Activated T-helper 17 cell treated with anti-CD3 and anti-CD28 coated beads, Interleukin-2, amount 50 U/mL, for 72 hours (primary cell): Measurements from ENCODE around the gene SMTNL2. TPM values are rescaled to one million over a fixed set of nuclear protein-coding genes. Genes with fewer than 3 reads are reported as not detected.

Experiments used
- ATAC-seq: fragments of 150-1000 bp; cut with Tn5 transposase; replicated peaks from 2 replicates; pipeline ENCODE4 v1.10.0; 2021; ENCODE audit warnings: mild to moderate bottlenecking, moderate library complexity
- H3K27ac Mint-ChIP-seq: one replicate; pipeline ENCODE4 v1.8.0; 2022; ENCODE audit warnings: mixed read lengths
- H3K27me3 Mint-ChIP-seq: one replicate; pipeline ENCODE4 v1.8.0; 2022; ENCODE audit warnings: mixed read lengths
- H3K36me3 Mint-ChIP-seq: one replicate; pipeline ENCODE4 v1.8.0; 2022; ENCODE audit warnings: low read depth, mild to moderate bottlenecking, mixed read lengths
- H3K4me1 Mint-ChIP-seq: one replicate; pipeline ENCODE4 v1.8.0; 2022; ENCODE audit warnings: mixed read lengths
- H3K4me3 Mint-ChIP-seq: one replicate; pipeline ENCODE4 v1.8.0; 2022; ENCODE audit warnings: mild to moderate bottlenecking, mixed read lengths
- H3K9me3 Mint-ChIP-seq: one replicate; pipeline ENCODE4 v1.8.0; 2022; ENCODE audit warnings: mixed read lengths
- total RNA-seq, 2 donors: library from RNA; stranded (reverse); gene quantifications; one replicate each; pipeline ENCODE4 v1.2.3, GENCODE V29; 2022

SMTNL2 gene
- total RNA-seq, 2 donors from 2014 or later = not detected

- H3K9me3 Mint-ChIP-seq = no peaks in the 10 kb centered on the region
- H3K4me3 Mint-ChIP-seq = no peak overlapping the region
- H3K4me1 Mint-ChIP-seq = peaks cover 16% of the 10 kb centered on the region
- H3K27ac Mint-ChIP-seq = no peak overlapping the region
- peaks cover 72% of the 10 kb centered on the region for H3K36me3 Mint-ChIP-seq
- H3K27me3 Mint-ChIP-seq = no peaks in the 10 kb centered on the region
- ATAC-seq = no peak
Observed at GRCh38 chr17:4551796-4552525, 32.4 kb upstream of the SMTNL2 start.

DNA sequence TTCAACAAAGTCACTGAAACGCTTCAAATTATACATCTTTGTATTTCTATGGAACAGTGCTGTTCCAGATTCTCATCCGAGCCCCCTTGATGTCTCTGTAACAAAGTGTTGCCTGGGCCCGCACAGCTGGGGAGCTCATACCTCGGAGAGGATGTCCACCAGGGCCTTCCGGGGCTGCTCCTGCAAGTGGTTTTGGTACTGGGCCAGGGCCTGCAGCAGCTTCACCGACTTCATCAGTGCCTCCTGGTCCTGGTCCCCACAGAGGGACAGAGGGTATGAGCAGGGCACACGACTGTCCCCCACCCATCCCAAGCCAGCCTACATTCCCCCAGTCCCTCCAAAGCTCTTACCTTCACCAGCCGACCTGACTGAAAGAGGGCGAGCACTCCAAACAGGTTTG, 30.7 kb upstream of the SMTNL2 start:
- Mint-ChIP-seq H3K4me3 (peak overlapping the region; percentile 92), H3K4me1 (peaks cover 16% of the 10 kb centered on the region), H3K27me3 (no peaks in the 10 kb centered on the region), H3K9me3 (no peaks in the 10 kb centered on the region), H3K27ac (no peak overlapping the region), H3K36me3 (peaks cover 67% of the 10 kb centered on the region)
- ATAC-seq = no peak

- Mint-ChIP-seq H3K4me1 (peaks cover 16% of the 10 kb centered on the region), H3K36me3 (peaks cover 60% of the 10 kb centered on the region), H3K4me3 (peak overlapping the region; percentile 92), H3K9me3 (no peaks in the 10 kb centered on the region), H3K27me3 (no peaks in the 10 kb centered on the region), H3K27ac (peak overlapping the region; percentile 96)
- ATAC-seq = no peak
Observed at GRCh38 chr17:4554441-4554996, 29.8 kb upstream of the SMTNL2 start.

DNA sequence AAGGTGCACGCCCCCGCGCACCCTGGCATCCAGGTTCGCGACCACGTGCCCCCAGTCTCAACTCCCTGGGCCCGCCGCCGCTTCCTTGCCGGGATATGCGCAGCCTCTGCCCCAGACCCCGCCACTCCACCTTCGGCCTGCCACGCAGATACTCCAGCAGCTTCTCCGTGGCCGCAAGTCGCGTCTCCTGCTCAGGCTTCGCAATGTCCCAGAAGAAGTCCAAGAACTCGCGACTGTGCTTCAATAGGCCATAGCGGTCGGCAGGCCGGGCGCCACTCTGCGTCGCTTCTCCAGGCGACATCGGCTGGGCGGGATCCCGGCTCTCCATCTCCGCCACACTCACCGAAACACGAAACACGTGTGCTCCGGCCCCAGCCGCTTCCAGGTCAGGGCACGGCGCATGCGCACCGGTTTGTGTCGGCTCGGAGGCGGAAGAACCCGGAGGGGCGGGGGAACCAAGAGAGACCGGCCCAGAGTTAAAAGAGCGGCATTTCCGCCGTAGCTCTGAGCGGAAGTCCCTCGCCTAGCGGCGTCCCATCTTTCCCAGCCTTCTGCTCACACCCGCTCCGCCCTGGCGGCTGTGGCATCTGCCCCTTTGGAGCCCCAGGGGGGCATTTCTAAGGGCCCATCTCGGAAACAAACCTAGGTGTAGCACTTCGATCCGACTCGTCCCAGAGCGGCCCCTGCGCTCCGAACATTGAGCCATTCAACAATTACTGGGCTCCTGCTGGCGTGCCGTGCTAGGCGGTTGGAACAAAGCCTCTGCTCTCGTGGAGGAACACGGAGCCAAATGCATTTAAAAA, 29.1 kb upstream of the SMTNL2 start, which contains the start of gene MYBBP1A:
TSS of gene MYBBP1A (minus strand) at position 388 of the 803 bp plus-strand sequence. CDS start at position 328, 60 bp downstream.
- H3K36me3 Mint-ChIP-seq = peaks cover 53% of the 10 kb centered on the region
- no peaks in the 10 kb centered on the region for H3K27me3 Mint-ChIP-seq
- H3K9me3 Mint-ChIP-seq = no peaks in the 10 kb centered on the region
- peak; percentile 96 for ATAC-seq
- H3K4me1 Mint-ChIP-seq = peaks cover 16% of the 10 kb centered on the region
- peak within 1 kb of the TSS; percentile 96 for H3K27ac Mint-ChIP-seq
- peak within 1 kb of the TSS; percentile 92 for H3K4me3 Mint-ChIP-seq

GRCh38 chr17:4555873-4556759, 28.2 kb upstream of the SMTNL2 start:
- H3K9me3 Mint-ChIP-seq = no peaks in the 10 kb centered on the region
- peaks cover 16% of the 10 kb centered on the region for H3K4me1 Mint-ChIP-seq
- H3K4me3 Mint-ChIP-seq = peak overlapping the region; percentile 92
- H3K27ac Mint-ChIP-seq = peak overlapping the region; percentile 96
- no peak for ATAC-seq
- peaks cover 44% of the 10 kb centered on the region for H3K36me3 Mint-ChIP-seq
- H3K27me3 Mint-ChIP-seq = no peaks in the 10 kb centered on the region

- peak overlapping the region; percentile 96 for H3K27ac Mint-ChIP-seq
- H3K9me3 Mint-ChIP-seq = no peaks in the 10 kb centered on the region
- no peak for ATAC-seq
- H3K4me1 Mint-ChIP-seq = peaks cover 18% of the 10 kb centered on the region
- H3K4me3 Mint-ChIP-seq = no peak overlapping the region
- no peaks in the 10 kb centered on the region for H3K27me3 Mint-ChIP-seq
- H3K36me3 Mint-ChIP-seq = peaks cover 35% of the 10 kb centered on the region
Observed at GRCh38 chr17:4556996-4557395, 27.3 kb upstream of the SMTNL2 start.

GRCh38 chr17:4557626-4558346, 26.5 kb upstream of the SMTNL2 start:
- peaks cover 26% of the 10 kb centered on the region for H3K4me1 Mint-ChIP-seq

GRCh38 chr17:4558347-4558971, 25.9 kb upstream of the SMTNL2 start:
- H3K36me3 Mint-ChIP-seq = peaks cover 20% of the 10 kb centered on the region
- H3K27me3 Mint-ChIP-seq = no peaks in the 10 kb centered on the region
- H3K4me1 Mint-ChIP-seq = peaks cover 32% of the 10 kb centered on the region
- no peak overlapping the region for H3K4me3 Mint-ChIP-seq
- no peak overlapping the region for H3K27ac Mint-ChIP-seq
- no peaks in the 10 kb centered on the region for H3K9me3 Mint-ChIP-seq
- no peak for ATAC-seq

More at GRCh38 chr17:4557626-4558346, 26.5 kb upstream of the SMTNL2 start:
- peaks cover 27% of the 10 kb centered on the region for H3K36me3 Mint-ChIP-seq
- no peaks in the 10 kb centered on the region for H3K27me3 Mint-ChIP-seq
- peak overlapping the region; percentile 36 for H3K27ac Mint-ChIP-seq
- H3K4me3 Mint-ChIP-seq = no peak overlapping the region
- H3K9me3 Mint-ChIP-seq = no peaks in the 10 kb centered on the region
- ATAC-seq = no peak

DNA sequence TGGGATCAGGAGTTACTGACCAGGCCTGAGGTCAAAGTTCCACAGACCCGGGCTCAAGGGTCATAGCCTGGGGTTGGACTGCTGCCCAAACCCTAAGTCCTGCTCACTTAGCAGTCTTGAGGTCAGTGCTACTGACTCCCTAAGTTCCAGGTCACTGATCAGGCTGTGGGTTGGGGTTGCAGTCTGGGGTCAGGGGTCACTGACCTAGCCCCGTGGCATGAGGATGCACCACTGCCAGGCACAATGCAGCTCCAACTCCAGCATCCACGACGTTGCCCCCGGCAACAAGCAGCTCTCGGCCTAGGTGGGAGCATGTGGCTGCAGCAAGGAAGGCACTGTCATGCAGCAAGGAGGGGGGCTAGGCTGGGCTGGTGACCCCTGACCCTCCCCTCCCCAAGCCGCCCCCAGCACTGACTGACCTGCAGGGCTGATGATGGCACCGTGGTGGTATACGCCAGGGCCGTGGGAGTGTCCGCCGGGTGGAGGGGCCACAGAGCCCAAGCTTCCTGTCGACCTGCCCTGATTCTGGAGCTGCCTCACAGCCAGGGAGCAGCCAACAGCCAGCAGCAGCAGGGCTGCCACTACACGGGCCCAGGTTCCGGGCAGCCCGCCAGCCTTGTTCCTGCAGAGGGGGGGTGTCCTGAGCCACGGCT, 25.1 kb upstream of the SMTNL2 start:
- H3K27me3 Mint-ChIP-seq = no peaks in the 10 kb centered on the region
- H3K27ac Mint-ChIP-seq = no peak overlapping the region
- H3K36me3 Mint-ChIP-seq = peaks cover 12% of the 10 kb centered on the region
- H3K9me3 Mint-ChIP-seq = no peaks in the 10 kb centered on the region
- no peak overlapping the region for H3K4me3 Mint-ChIP-seq
- no peak for ATAC-seq
- peaks cover 29% of the 10 kb centered on the region for H3K4me1 Mint-ChIP-seq

DNA sequence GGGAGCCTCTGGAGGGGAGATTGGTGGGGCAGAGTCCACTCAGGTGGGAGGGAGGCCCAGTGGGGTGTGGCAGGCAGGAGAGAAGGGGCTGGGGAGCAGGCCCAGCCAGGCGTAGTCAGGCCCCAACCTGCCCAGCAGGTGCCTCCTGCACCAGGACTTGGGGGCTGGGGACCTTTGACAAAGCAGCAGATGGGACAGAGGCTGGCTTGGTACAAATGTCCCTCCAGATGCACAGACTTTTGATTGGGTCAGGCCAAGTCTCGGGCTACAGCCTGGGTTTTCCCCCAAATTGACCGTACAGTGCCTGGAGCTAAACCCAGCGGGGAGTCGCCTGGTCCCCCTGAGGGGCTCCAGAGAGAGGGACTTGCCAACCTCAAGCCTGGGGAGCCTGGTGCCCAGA, 24.4 kb upstream of the SMTNL2 start:
- no peaks in the 10 kb centered on the region for H3K27me3 Mint-ChIP-seq
- H3K36me3 Mint-ChIP-seq = peaks cover 5% of the 10 kb centered on the region
- no peak overlapping the region for H3K4me3 Mint-ChIP-seq
- H3K4me1 Mint-ChIP-seq = peaks cover 29% of the 10 kb centered on the region
- no peak overlapping the region for H3K27ac Mint-ChIP-seq
- no peak for ATAC-seq
- no peaks in the 10 kb centered on the region for H3K9me3 Mint-ChIP-seq

DNA sequence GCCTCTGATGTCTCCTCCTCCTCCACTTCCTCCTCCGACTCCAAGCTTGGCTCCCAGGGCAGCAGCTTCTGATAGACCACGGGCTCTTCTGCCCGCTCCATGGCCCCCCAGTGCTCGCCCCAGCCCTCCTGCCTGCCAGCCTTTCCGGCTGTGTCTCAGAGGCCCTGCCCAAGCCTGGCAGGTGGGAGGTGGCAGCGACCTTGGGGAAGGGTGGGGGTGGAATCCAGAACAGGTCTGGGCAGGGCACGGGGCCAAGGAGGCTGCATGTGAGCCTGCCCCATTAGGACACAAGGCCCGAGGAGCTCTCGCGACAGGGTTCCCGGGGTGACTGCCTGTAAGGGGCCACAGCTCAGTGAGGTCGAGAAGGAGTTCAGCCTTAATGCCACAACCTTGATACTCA, 23.9 kb upstream of the SMTNL2 start, which contains the start of gene GGT6:
TSS of gene GGT6 (minus strand) at position 157 of the 400 bp plus-strand sequence. CDS start at position 101, 56 bp downstream.
- H3K27ac Mint-ChIP-seq = peak within 1 kb of the TSS; percentile 92
- no peaks in the 10 kb centered on the region for H3K9me3 Mint-ChIP-seq
- H3K4me1 Mint-ChIP-seq = peaks cover 29% of the 10 kb centered on the region
- no peak within 1 kb of the TSS for H3K4me3 Mint-ChIP-seq
- no peaks in the 10 kb centered on the region for H3K27me3 Mint-ChIP-seq
- no peak for ATAC-seq
- H3K36me3 Mint-ChIP-seq = peaks cover under 1% of the 10 kb centered on the region

- Mint-ChIP-seq H3K27me3 (no peaks in the 10 kb centered on the region), H3K9me3 (no peaks in the 10 kb centered on the region), H3K4me3 (no peak overlapping the region), H3K36me3 (no peaks in the 10 kb centered on the region), H3K27ac (peak overlapping the region; percentile 92), H3K4me1 (peaks cover 29% of the 10 kb centered on the region)
- no peak for ATAC-seq
Observed at GRCh38 chr17:4560837-4561256, 23.5 kb upstream of the SMTNL2 start.
